Measurements from ENCODE around the gene MEGF11.

The MEGF11 gene

GRCh38 chr15:66111363-66111762 lies 142.2 kb downstream of the MEGF11 start:
- no peak for DNase-seq (ENCODE audit: low read depth in 1 of 2, low spot score in 1 of 2)
- H3K27me3 ChIP-seq (ENCODE audit: insufficient read depth, poor library complexity, severe bottlenecking): peaks cover 11% of the 10 kb centered on the region
- H3K4me3 ChIP-seq (replicated peaks; ENCODE audit: insufficient read depth, low read length): no peak overlapping the region
- no peak overlapping the region for H3K27ac ChIP-seq (replicated peaks)
- no peak for TF ChIP-seq SPI1 (IDR thresholded peaks at IDR 0.05; ENCODE audit: borderline replicate concordance, low read depth)
- no peak for TF ChIP-seq POLR2AphosphoS5 (IDR thresholded peaks at IDR 0.05; ENCODE audit: low read depth)
- TF ChIP-seq, protein P1, sequence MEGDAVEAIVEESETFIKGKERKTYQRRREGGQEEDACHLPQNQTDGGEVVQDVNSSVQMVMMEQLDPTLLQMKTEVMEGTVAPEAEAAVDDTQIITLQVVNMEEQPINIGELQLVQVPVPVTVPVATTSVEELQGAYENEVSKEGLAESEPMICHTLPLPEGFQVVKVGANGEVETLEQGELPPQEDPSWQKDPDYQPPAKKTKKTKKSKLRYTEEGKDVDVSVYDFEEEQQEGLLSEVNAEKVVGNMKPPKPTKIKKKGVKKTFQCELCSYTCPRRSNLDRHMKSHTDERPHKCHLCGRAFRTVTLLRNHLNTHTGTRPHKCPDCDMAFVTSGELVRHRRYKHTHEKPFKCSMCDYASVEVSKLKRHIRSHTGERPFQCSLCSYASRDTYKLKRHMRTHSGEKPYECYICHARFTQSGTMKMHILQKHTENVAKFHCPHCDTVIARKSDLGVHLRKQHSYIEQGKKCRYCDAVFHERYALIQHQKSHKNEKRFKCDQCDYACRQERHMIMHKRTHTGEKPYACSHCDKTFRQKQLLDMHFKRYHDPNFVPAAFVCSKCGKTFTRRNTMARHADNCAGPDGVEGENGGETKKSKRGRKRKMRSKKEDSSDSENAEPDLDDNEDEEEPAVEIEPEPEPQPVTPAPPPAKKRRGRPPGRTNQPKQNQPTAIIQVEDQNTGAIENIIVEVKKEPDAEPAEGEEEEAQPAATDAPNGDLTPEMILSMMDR (IDR thresholded peaks at IDR 0.05; ENCODE audit: insufficient read depth, low read length): no peak
- TF ChIP-seq GABPA (IDR thresholded peaks at IDR 0.05; ENCODE audit: low read depth): no peak
- TF ChIP-seq, protein P2, sequence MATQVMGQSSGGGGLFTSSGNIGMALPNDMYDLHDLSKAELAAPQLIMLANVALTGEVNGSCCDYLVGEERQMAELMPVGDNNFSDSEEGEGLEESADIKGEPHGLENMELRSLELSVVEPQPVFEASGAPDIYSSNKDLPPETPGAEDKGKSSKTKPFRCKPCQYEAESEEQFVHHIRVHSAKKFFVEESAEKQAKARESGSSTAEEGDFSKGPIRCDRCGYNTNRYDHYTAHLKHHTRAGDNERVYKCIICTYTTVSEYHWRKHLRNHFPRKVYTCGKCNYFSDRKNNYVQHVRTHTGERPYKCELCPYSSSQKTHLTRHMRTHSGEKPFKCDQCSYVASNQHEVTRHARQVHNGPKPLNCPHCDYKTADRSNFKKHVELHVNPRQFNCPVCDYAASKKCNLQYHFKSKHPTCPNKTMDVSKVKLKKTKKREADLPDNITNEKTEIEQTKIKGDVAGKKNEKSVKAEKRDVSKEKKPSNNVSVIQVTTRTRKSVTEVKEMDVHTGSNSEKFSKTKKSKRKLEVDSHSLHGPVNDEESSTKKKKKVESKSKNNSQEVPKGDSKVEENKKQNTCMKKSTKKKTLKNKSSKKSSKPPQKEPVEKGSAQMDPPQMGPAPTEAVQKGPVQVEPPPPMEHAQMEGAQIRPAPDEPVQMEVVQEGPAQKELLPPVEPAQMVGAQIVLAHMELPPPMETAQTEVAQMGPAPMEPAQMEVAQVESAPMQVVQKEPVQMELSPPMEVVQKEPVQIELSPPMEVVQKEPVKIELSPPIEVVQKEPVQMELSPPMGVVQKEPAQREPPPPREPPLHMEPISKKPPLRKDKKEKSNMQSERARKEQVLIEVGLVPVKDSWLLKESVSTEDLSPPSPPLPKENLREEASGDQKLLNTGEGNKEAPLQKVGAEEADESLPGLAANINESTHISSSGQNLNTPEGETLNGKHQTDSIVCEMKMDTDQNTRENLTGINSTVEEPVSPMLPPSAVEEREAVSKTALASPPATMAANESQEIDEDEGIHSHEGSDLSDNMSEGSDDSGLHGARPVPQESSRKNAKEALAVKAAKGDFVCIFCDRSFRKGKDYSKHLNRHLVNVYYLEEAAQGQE (IDR thresholded peaks at IDR 0.05; ENCODE audit: insufficient replicate concordance, low read depth): no peak

GRCh38 chr15:66110864-66111263 lies 142.7 kb downstream of the MEGF11 start:
- H3K27ac ChIP-seq (replicated peaks): no peak overlapping the region
- H3K4me3 ChIP-seq (replicated peaks; ENCODE audit: insufficient read depth, low read length): no peak overlapping the region
- peaks cover 11% of the 10 kb centered on the region for H3K27me3 ChIP-seq (ENCODE audit: insufficient read depth, poor library complexity, severe bottlenecking)
- no peak for DNase-seq (ENCODE audit: low read depth in 1 of 2, low spot score in 1 of 2)
- TF ChIP-seq, protein P2 (IDR thresholded peaks at IDR 0.05; ENCODE audit: insufficient replicate concordance, low read depth): no peak
- TF ChIP-seq, protein P1 (IDR thresholded peaks at IDR 0.05; ENCODE audit: insufficient read depth, low read length): no peak
- TF ChIP-seq GABPA (IDR thresholded peaks at IDR 0.05; ENCODE audit: low read depth): no peak
- no peak for TF ChIP-seq POLR2AphosphoS5 (IDR thresholded peaks at IDR 0.05; ENCODE audit: low read depth)
- no peak for TF ChIP-seq SPI1 (IDR thresholded peaks at IDR 0.05; ENCODE audit: borderline replicate concordance, low read depth)

- TF ChIP-seq, protein P1 (IDR thresholded peaks at IDR 0.05; ENCODE audit: insufficient read depth, low read length): no peak
- TF ChIP-seq, protein P2 (IDR thresholded peaks at IDR 0.05; ENCODE audit: insufficient replicate concordance, low read depth): no peak
- TF ChIP-seq POLR2AphosphoS5 (IDR thresholded peaks at IDR 0.05; ENCODE audit: low read depth) (no peak), GABPA (IDR thresholded peaks at IDR 0.05; ENCODE audit: low read depth) (no peak), SPI1 (IDR thresholded peaks at IDR 0.05; ENCODE audit: borderline replicate concordance, low read depth) (no peak)
- no peak overlapping the region for H3K4me3 ChIP-seq (replicated peaks; ENCODE audit: insufficient read depth, low read length)
- H3K27me3 ChIP-seq (ENCODE audit: insufficient read depth, poor library complexity, severe bottlenecking): peaks cover 11% of the 10 kb centered on the region
- DNase-seq (ENCODE audit: low read depth in 1 of 2, low spot score in 1 of 2): no peak
- H3K27ac ChIP-seq (replicated peaks): no peak overlapping the region
These were observed 143.7 kb downstream of the MEGF11 start for GRCh38 chr15:66109826-66110225.
